ENCODE measurements around the gene BMERB1.
A peak's percentile ranks its signal among the peaks of the same experiment; 100 is the strongest.

BMERB1 gene

DNA sequence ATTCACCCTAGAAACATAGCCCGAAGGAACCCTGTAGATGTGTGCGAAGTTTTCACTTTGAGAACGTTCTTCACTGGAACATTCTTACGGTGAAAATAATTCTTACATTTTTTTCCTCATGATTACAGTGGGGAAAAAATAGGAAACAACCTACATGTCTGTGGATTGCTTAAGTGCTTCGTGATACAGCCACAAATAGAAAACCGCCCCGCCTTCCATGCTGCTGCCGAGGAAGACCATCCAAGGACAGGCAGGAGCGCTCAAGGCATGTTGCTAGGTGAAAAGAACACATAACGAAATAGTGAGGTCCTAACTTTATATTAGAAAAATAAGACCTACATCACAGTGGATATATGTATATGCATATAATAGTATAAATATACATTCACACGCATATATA is 78.8 kb downstream of the BMERB1 start:
- TF ChIP-seq, protein P1, sequence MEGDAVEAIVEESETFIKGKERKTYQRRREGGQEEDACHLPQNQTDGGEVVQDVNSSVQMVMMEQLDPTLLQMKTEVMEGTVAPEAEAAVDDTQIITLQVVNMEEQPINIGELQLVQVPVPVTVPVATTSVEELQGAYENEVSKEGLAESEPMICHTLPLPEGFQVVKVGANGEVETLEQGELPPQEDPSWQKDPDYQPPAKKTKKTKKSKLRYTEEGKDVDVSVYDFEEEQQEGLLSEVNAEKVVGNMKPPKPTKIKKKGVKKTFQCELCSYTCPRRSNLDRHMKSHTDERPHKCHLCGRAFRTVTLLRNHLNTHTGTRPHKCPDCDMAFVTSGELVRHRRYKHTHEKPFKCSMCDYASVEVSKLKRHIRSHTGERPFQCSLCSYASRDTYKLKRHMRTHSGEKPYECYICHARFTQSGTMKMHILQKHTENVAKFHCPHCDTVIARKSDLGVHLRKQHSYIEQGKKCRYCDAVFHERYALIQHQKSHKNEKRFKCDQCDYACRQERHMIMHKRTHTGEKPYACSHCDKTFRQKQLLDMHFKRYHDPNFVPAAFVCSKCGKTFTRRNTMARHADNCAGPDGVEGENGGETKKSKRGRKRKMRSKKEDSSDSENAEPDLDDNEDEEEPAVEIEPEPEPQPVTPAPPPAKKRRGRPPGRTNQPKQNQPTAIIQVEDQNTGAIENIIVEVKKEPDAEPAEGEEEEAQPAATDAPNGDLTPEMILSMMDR (IDR thresholded peaks at IDR 0.05): no peak
- H3K4me3 Mint-ChIP-seq: no peak overlapping the region
- no peak for DNase-seq
- no peaks in the 10 kb centered on the region for H3K9me3 Mint-ChIP-seq
- H3K36me3 Mint-ChIP-seq (ENCODE audit: low read depth): peaks cover 35% of the 10 kb centered on the region
- no peak overlapping the region for H3K27ac Mint-ChIP-seq
- H3K4me1 Mint-ChIP-seq: peaks cover 32% of the 10 kb centered on the region
- peaks cover 10% of the 10 kb centered on the region for H3K27me3 Mint-ChIP-seq (ENCODE audit: low read depth, poor library complexity)

DNA sequence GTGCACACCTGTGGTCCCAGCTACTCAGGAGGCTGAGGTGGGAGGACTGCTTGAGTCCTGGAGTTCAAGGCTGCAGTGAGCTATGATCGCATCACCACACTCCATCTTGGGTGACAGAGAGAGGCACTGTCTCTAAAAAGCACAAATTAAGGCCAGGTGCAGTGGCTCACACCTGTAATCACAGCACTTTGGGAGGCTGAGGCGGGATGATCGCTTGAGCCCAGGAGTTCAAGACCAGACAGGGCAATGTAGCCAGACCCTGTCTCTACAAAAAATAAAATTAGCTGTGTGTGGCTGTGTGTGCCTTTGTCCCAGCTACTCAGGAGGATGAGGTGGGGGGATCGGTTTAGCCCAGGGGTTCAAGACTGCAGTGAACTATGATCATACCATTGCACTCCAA is 81.6 kb downstream of the BMERB1 start:
- Mint-ChIP-seq H3K27me3 (ENCODE audit: low read depth, poor library complexity) (peaks cover 8% of the 10 kb centered on the region), H3K27ac (no peak overlapping the region), H3K9me3 (no peaks in the 10 kb centered on the region), H3K36me3 (ENCODE audit: low read depth) (peaks cover 37% of the 10 kb centered on the region), H3K4me1 (peaks cover 38% of the 10 kb centered on the region), H3K4me3 (no peak overlapping the region)
- no peak for DNase-seq
- TF ChIP-seq, protein P1 (IDR thresholded peaks at IDR 0.05): no peak

DNA sequence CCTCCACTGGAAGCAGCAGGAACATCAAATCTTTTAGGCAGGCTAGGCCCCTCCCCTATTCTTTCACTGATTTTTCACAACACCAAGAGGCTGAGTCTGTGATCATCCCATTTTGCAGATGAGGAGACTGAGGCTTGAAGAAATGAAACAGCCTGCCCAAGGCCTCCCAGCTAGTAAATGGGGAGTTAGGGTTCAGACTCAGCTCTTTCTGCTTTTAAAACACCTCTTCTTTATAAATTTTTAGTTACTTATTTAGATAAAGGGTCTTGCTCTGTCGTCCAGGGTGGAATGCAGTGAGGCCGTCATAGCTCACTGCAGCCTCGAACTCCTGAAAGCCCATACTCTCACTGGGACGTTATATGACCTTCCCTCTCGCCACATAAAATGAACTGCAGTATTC is 82.2 kb downstream of the BMERB1 start:
- Mint-ChIP-seq H3K4me1 (peaks cover 38% of the 10 kb centered on the region), H3K27ac (peak overlapping the region; percentile 59), H3K4me3 (no peak overlapping the region), H3K9me3 (no peaks in the 10 kb centered on the region), H3K36me3 (ENCODE audit: low read depth) (peaks cover 37% of the 10 kb centered on the region), H3K27me3 (ENCODE audit: low read depth, poor library complexity) (peaks cover 8% of the 10 kb centered on the region)
- no peak for DNase-seq
- TF ChIP-seq, protein P1 (IDR thresholded peaks at IDR 0.05): no peak

DNA sequence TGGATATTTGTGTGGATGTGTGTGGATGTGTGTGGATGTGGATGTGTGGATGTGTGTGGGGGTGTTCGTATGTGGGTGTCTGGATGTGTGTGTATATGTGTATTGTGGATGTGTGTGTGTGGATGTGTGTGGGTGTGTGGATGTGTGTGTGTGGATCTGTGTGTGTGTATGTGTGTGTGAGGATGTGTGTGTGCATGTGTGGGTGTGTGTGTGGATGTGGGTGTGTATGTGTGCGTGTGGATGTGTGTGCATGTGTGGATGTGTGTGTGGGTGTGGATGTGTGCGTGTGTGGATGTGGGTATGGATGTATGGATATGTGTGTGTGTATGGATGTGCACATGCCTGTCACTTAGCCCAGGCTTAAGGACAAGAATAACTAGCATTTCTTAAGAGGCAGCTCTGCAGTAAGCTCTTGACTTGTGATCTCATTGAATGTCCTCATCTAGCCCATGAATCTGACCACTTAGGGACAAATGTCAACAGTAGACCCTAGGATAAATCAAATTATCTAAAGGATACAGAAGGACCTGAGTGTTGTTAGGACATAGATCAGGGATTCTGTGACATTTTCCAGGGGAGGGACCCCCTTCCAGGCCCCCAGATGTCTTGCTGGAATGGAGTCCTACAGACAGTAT is 83.5 kb downstream of the BMERB1 start:
- H3K27me3 Mint-ChIP-seq (ENCODE audit: low read depth, poor library complexity): peaks cover 8% of the 10 kb centered on the region
- TF ChIP-seq, protein P1 (IDR thresholded peaks at IDR 0.05): no peak
- no peaks in the 10 kb centered on the region for H3K9me3 Mint-ChIP-seq
- H3K4me3 Mint-ChIP-seq: peak overlapping the region; percentile 9
- no peak overlapping the region for H3K27ac Mint-ChIP-seq
- no peak for DNase-seq
- H3K4me1 Mint-ChIP-seq: peaks cover 48% of the 10 kb centered on the region
- peaks cover 32% of the 10 kb centered on the region for H3K36me3 Mint-ChIP-seq (ENCODE audit: low read depth)

DNA sequence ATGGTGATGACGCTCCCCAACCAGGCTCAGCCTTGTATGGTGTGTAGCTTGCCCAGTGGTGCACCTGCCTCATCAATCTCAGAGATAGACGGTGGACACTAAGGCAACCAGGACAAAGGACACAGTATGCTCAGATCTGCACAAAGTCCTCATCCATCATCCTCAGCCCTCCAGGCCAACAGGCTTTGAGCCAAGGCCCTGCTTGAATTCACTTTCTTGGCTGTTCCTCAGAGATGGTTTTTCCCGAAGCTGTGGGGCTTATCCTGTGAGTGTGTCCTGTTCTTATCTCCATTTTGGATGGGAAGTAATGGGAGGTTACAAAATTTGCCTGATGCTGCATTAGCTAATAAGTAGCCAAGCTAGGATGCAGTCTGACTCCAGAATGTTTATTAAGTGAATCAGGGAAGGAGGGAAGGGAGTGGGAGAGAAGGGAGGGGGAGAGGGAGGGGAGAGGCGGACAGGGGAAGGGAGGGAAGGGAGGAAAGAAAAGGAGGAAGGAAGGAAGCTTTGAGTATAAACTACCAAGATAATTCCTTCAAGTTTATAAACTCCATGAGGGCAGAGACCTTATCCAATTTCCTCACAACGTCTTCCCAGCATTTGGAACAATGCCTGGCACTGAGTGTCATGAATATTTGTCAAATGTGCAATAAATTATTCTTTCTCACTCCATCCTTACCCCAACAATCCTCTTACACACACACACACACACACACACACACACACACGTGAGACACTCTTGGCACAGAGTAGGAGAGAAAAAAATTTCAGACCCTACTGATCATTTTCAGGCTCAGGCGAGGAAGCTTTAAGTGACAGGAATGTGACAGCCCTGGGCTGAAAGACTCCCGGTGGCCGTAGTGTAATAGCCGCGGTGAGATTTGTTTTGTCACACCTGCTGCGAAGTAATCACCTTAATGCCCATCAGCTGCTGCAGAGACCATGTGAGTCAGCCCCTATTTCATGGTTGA is 84.3 kb downstream of the BMERB1 start:
- peaks cover 32% of the 10 kb centered on the region for H3K36me3 Mint-ChIP-seq (ENCODE audit: low read depth)
- DNase-seq: no peak
- H3K4me1 Mint-ChIP-seq: peaks cover 55% of the 10 kb centered on the region
- H3K9me3 Mint-ChIP-seq: no peaks in the 10 kb centered on the region
- peak overlapping the region; percentile 72 for H3K27ac Mint-ChIP-seq
- TF ChIP-seq, protein P1 (IDR thresholded peaks at IDR 0.05): no peak
- H3K27me3 Mint-ChIP-seq (ENCODE audit: low read depth, poor library complexity): peaks cover 10% of the 10 kb centered on the region
- no peak overlapping the region for H3K4me3 Mint-ChIP-seq

All from nephron progenitor cell (in vitro differentiated cells).